Measurements from ENCODE around the gene USP26. TPM values are rescaled to one million over a fixed set of nuclear protein-coding genes. Genes with fewer than 3 reads are reported as not detected.

USP26 gene
- total RNA-seq, 2 donors from 2014 or later: not detected

DNA sequence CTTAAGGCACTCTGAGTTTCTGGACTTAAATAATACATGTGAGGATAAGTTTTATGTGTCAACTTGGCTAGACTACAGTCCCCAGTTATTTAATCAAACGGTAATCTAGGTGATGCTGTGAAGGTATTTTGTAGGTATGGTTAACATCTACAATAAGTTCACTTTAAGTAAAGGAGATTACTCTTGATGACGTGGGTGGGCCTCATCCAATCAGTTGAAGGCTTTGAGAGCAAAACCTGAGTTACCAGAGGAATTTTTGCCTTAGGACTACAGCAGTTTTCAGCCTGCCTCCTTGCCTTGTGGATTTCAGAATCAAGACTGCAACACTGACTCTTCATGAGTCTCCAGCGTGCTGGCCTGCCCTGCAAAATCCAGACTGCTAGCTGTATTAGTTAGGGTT, 78.7 kb downstream of the USP26 start:
- H3K27me3 ChIP-seq (replicated peaks; ENCODE audit: insufficient read depth): no peaks in the 10 kb centered on the region
- H3K36me3 ChIP-seq: no peaks in the 10 kb centered on the region
- TF ChIP-seq, protein P1, sequence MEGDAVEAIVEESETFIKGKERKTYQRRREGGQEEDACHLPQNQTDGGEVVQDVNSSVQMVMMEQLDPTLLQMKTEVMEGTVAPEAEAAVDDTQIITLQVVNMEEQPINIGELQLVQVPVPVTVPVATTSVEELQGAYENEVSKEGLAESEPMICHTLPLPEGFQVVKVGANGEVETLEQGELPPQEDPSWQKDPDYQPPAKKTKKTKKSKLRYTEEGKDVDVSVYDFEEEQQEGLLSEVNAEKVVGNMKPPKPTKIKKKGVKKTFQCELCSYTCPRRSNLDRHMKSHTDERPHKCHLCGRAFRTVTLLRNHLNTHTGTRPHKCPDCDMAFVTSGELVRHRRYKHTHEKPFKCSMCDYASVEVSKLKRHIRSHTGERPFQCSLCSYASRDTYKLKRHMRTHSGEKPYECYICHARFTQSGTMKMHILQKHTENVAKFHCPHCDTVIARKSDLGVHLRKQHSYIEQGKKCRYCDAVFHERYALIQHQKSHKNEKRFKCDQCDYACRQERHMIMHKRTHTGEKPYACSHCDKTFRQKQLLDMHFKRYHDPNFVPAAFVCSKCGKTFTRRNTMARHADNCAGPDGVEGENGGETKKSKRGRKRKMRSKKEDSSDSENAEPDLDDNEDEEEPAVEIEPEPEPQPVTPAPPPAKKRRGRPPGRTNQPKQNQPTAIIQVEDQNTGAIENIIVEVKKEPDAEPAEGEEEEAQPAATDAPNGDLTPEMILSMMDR (IDR thresholded peaks at IDR 0.05): no peak
- H3K9me3 ChIP-seq: no peaks in the 10 kb centered on the region
- no peak for DNase-seq (ENCODE audit: low spot score)
- H3K4me1 ChIP-seq (ENCODE audit: control insufficient read depth in 1 of 2, low read depth in 2 of 2): no peaks in the 10 kb centered on the region
- H3K4me3 ChIP-seq: no peak overlapping the region
- ATAC-seq (ENCODE audit: insufficient number of reproducible peaks, low FRiP score, low read depth): no peak
- H3K27ac ChIP-seq: no peak overlapping the region

DNA sequence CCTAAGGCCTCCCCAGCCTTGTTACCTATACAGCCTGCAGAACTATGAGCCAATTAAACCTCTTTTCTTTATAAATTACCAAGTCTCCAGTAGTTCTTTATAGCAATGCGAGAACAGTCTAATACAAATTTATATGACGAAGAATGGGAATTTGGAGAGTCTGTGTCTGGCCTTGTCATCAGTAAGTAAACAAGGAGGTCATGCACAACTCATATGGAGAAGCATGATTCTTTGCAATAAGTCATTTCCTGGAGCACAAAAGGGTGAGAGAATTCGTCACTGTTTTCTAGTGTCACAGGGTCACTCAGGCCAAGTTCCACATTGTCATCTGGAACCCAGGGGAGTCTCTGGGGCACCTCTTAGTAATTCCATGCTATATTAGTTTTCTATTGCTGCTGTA, 89.5 kb downstream of the USP26 start:
- ATAC-seq (ENCODE audit: insufficient number of reproducible peaks, low FRiP score, low read depth): no peak
- H3K9me3 ChIP-seq: no peaks in the 10 kb centered on the region

GRCh38 chrX:133005616-133006015, 91.3 kb downstream of the USP26 start:
- H3K27me3 ChIP-seq (replicated peaks; ENCODE audit: insufficient read depth): no peaks in the 10 kb centered on the region
- no peaks in the 10 kb centered on the region for H3K9me3 ChIP-seq
- no peak for DNase-seq (ENCODE audit: low spot score)
- no peaks in the 10 kb centered on the region for H3K36me3 ChIP-seq
- ATAC-seq (ENCODE audit: insufficient number of reproducible peaks, low FRiP score, low read depth): no peak
- H3K4me1 ChIP-seq (ENCODE audit: control insufficient read depth in 1 of 2, low read depth in 2 of 2): no peaks in the 10 kb centered on the region
- no peak overlapping the region for H3K4me3 ChIP-seq
- no peak overlapping the region for H3K27ac ChIP-seq
- TF ChIP-seq, protein P1 (IDR thresholded peaks at IDR 0.05): no peak

More for the DNA sequence above, 89.5 kb downstream of the USP26 start:
- H3K36me3 ChIP-seq: no peaks in the 10 kb centered on the region
- no peaks in the 10 kb centered on the region for H3K27me3 ChIP-seq (replicated peaks; ENCODE audit: insufficient read depth)
- H3K4me1 ChIP-seq (ENCODE audit: control insufficient read depth in 1 of 2, low read depth in 2 of 2): no peaks in the 10 kb centered on the region
- TF ChIP-seq, protein P1 (IDR thresholded peaks at IDR 0.05): no peak
- no peak for DNase-seq (ENCODE audit: low spot score)
- H3K27ac ChIP-seq: no peak overlapping the region
- H3K4me3 ChIP-seq: no peak overlapping the region

- ATAC-seq (ENCODE audit: insufficient number of reproducible peaks, low FRiP score, low read depth) (no peak), DNase-seq (ENCODE audit: low spot score) (no peak)
- TF ChIP-seq, protein P1 (IDR thresholded peaks at IDR 0.05): peak; percentile 31
- no peaks in the 10 kb centered on the region for H3K36me3 ChIP-seq
- no peak overlapping the region for H3K4me3 ChIP-seq
- no peaks in the 10 kb centered on the region for H3K9me3 ChIP-seq
- no peak overlapping the region for H3K27ac ChIP-seq
- no peaks in the 10 kb centered on the region for H3K4me1 ChIP-seq (ENCODE audit: control insufficient read depth in 1 of 2, low read depth in 2 of 2)
- H3K27me3 ChIP-seq (replicated peaks; ENCODE audit: insufficient read depth): no peaks in the 10 kb centered on the region
These were observed 91.9 kb downstream of the USP26 start for GRCh38 chrX:133005042-133005441.

DNA sequence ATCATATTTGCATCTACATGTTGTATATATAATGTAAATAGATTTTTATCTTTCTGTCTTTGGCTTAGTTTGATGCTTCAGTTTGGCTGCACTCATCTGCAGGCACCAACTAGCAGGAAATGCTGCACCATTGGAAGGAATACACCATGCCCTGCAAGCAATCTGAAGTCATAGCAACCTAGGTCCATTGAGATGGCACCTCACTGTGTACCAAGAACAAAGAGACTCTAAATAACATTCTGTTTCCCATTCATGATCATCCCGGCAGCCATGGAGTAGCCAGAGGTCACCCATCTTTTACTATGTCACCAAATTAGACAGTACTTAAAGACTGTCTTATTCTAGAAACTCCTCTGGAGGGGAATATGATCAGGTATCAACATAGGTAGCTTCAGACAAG, 97.7 kb downstream of the USP26 start:
- no peak for DNase-seq (ENCODE audit: low spot score)

More for the DNA sequence above, 97.7 kb downstream of the USP26 start:
- TF ChIP-seq, protein P1 (IDR thresholded peaks at IDR 0.05): no peak
- H3K9me3 ChIP-seq: no peaks in the 10 kb centered on the region
- H3K27me3 ChIP-seq (replicated peaks; ENCODE audit: insufficient read depth): no peaks in the 10 kb centered on the region
- ATAC-seq (ENCODE audit: insufficient number of reproducible peaks, low FRiP score, low read depth): no peak
- no peaks in the 10 kb centered on the region for H3K36me3 ChIP-seq
- no peak overlapping the region for H3K4me3 ChIP-seq
- H3K4me1 ChIP-seq (ENCODE audit: control insufficient read depth in 1 of 2, low read depth in 2 of 2): no peaks in the 10 kb centered on the region
- no peak overlapping the region for H3K27ac ChIP-seq

All from thoracic aorta (tissue), 2 donors.